Vagina (tissue), 2 donors: ENCODE data around the gene FOXK1. TPM values are rescaled to one million over a fixed set of nuclear protein-coding genes. Genes with fewer than 3 reads are reported as not detected.

ENCODE experiments used
- DNase-seq, 2 donors: peaks; one replicate each; pipeline ENCODE4 v3.0.0-alpha.2; 2017; ENCODE audit errors: extremely low spot score in 2 of 2
- H3K27ac ChIP-seq: fragments of 200-600 bp; sonication (generic); one replicate; pipeline ENCODE4 v1.5.1; 2019
- H3K27me3 ChIP-seq: fragments of 200-600 bp; sonication (generic); one replicate; pipeline ENCODE4 v1.5.1; 2019
- H3K36me3 ChIP-seq, 2 donors: fragments of 200-600 bp; sonication (generic); one replicate each; pipeline ENCODE4 v1.5.1; 2017 to 2019
- H3K4me1 ChIP-seq: fragments of 200-600 bp; sonication (generic); one replicate; pipeline ENCODE4 v1.5.1; 2019
- H3K4me3 ChIP-seq, 2 donors: fragments of 200-600 bp; sonication (generic); 1 replicate in 1 of 2; 2 replicates in 1 of 2; pipeline ENCODE4 v1.5.1; 2016 to 2019
- H3K9me3 ChIP-seq: fragments of 200-600 bp; sonication (generic); one replicate; pipeline ENCODE4 v1.5.1; 2019
- POLR2A ChIP-seq, 2 donors: fragments of 450-650 bp; IDR thresholded peaks; one replicate each; pipeline ENCODE4 v1.6.1; 2017; ENCODE audit warnings: antibody characterized with exemption in 2 of 2, mild to moderate bottlenecking in 2 of 2, moderate library complexity in 2 of 2
- POLR2AphosphoS5 ChIP-seq, 2 donors: sonication (generic); formaldehyde crosslinking; IDR thresholded peaks; one replicate each; pipeline ENCODE4 v1.9.0; 2017; ENCODE audit warnings: antibody characterized with exemption in 2 of 2, mild to moderate bottlenecking in 2 of 2, low read depth in 1 of 2; ENCODE audit not compliant: insufficient read depth in 1 of 2
- intact Hi-C: fragments of 100-400 bp; cut with DNase I; formaldehyde crosslinking; loops from one replicate; pipeline ENCODE4 v1.15.1; 2023
- total RNA-seq: library from RNA; depleted of rRNA; stranded (reverse); fragments of >200 nt; gene quantifications from one replicate; pipeline ENCODE4 v1.2.3, GENCODE V29; 2016
- TF ChIP-seq, protein P1 (sequence below), 3 experiments: fragments of 450-650 bp in 2 of 3; fragments of 200-600 bp in 1 of 3; sonication (generic) in 1 of 3; IDR thresholded peaks; one replicate each; pipeline ENCODE4 v1.5.1; 2017 to 2019; ENCODE audit warnings: antibody characterized with exemption in 3 of 3, mild to moderate bottlenecking in 2 of 3, moderate library complexity in 2 of 3

FOXK1 gene
- total RNA-seq, 1 donor from 2014 or later = 28.5 TPM

DNA sequence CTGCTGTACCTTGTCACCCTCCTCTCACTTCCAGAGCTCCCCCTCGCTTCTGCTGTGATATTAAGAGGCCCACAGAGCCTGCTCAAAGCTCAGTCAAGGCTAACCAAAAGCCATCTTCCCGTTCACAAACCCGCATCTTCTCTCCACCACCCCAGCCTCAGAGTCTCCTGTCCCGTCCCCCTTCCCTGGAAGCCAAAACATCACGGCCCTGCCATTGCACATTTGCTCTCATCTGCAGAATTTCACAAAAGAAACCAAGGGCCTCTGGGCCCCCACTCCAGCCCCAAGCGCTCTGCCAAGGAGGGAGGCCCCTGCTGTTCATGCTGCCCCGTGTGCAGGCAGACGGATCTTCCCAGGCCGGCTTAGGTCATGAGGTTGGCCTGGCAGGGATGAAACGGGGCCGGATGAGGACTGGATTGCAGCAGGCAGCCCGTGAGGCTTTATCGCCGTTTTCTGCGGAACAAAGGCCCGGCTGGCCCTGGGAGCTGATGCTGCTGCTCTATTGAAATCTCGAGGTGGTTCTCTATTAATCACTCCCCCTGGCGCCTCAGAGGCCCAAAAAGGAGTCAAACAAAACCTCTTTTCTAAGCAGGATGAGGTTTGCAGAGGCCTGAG is 31.6 kb upstream of the FOXK1 start:
- TF ChIP-seq POLR2A (IDR thresholded peaks at IDR 0.05) (no peak), POLR2AphosphoS5 (IDR thresholded peaks at IDR 0.05; ENCODE audit: insufficient read depth in 1 of 2, low read depth in 1 of 2) (peak in 1 of 2 donors; percentile 11)
- TF ChIP-seq, protein P1, sequence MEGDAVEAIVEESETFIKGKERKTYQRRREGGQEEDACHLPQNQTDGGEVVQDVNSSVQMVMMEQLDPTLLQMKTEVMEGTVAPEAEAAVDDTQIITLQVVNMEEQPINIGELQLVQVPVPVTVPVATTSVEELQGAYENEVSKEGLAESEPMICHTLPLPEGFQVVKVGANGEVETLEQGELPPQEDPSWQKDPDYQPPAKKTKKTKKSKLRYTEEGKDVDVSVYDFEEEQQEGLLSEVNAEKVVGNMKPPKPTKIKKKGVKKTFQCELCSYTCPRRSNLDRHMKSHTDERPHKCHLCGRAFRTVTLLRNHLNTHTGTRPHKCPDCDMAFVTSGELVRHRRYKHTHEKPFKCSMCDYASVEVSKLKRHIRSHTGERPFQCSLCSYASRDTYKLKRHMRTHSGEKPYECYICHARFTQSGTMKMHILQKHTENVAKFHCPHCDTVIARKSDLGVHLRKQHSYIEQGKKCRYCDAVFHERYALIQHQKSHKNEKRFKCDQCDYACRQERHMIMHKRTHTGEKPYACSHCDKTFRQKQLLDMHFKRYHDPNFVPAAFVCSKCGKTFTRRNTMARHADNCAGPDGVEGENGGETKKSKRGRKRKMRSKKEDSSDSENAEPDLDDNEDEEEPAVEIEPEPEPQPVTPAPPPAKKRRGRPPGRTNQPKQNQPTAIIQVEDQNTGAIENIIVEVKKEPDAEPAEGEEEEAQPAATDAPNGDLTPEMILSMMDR (IDR thresholded peaks at IDR 0.05) = no peak
- H3K27ac ChIP-seq = peak overlapping the region; percentile 22

DNA sequence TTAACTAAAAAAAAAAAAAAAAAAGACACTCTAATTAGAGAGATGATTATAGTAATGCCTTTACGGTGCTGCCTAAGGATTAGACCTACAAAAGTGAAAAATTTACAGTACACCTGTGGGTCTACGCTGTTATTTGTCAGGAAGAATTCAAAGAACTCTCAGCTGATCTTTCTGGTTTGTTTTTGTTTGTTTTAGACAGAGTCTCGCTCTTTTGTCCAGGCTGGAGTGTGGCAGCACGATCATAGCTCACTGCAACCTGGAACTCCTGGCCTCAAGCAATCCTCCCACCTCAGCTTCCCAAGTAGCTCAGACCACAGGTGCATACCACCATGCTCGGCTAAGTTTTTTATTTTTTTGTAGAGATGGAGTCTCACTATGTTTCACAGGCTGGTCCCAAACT is 28.3 kb upstream of the FOXK1 start:
- H3K27ac ChIP-seq = no peak overlapping the region
- no peak for TF ChIP-seq POLR2A (IDR thresholded peaks at IDR 0.05)
- no peak for TF ChIP-seq POLR2AphosphoS5 (IDR thresholded peaks at IDR 0.05; ENCODE audit: insufficient read depth in 1 of 2, low read depth in 1 of 2)
- TF ChIP-seq, protein P1 (IDR thresholded peaks at IDR 0.05) = no peak
- H3K27me3 ChIP-seq = no peaks in the 10 kb centered on the region
- no peaks in the 10 kb centered on the region for H3K4me1 ChIP-seq
- DNase-seq = no peak
- H3K9me3 ChIP-seq = no peaks in the 10 kb centered on the region
- intact Hi-C loops = no loop called here
- no peaks in the 10 kb centered on the region for H3K36me3 ChIP-seq
- no peak overlapping the region for H3K4me3 ChIP-seq

More for the DNA sequence above, 31.6 kb upstream of the FOXK1 start:
- Histone ChIP-seq H3K36me3 (no peaks in the 10 kb centered on the region), H3K9me3 (no peaks in the 10 kb centered on the region), H3K4me1 (no peaks in the 10 kb centered on the region), H3K27me3 (no peaks in the 10 kb centered on the region), H3K4me3 (no peak overlapping the region)
- DNase-seq = no peak
- intact Hi-C loops = no loop called here

DNA sequence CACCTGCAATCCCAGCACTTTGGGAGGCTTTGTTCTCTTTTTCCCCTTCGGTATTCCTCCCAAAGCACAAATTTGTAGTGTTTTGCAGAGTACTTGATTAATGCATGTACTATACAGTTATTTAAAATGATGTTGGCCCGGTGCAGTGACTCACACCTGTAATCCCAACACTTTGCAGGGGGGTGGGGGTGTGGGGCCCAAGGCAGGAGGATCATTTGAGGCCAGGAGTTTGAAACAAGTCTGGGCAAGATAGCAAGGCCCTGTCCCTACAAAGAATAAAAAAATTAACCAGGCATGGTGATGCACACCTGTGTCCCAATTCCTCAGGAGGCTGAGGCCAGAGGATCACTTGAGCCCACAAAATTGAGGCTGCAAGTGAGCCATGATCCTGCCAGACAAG is 26.8 kb upstream of the FOXK1 start:
- intact Hi-C loops = no loop called here
- Histone ChIP-seq H3K27me3 (no peaks in the 10 kb centered on the region), H3K4me3 (no peak overlapping the region), H3K36me3 (no peaks in the 10 kb centered on the region), H3K4me1 (no peaks in the 10 kb centered on the region), H3K27ac (no peak overlapping the region), H3K9me3 (no peaks in the 10 kb centered on the region)
- TF ChIP-seq POLR2A (IDR thresholded peaks at IDR 0.05) = no peak
- no peak for TF ChIP-seq POLR2AphosphoS5 (IDR thresholded peaks at IDR 0.05; ENCODE audit: insufficient read depth in 1 of 2, low read depth in 1 of 2)
- TF ChIP-seq, protein P1 (IDR thresholded peaks at IDR 0.05) = no peak
- DNase-seq = no peak

DNA sequence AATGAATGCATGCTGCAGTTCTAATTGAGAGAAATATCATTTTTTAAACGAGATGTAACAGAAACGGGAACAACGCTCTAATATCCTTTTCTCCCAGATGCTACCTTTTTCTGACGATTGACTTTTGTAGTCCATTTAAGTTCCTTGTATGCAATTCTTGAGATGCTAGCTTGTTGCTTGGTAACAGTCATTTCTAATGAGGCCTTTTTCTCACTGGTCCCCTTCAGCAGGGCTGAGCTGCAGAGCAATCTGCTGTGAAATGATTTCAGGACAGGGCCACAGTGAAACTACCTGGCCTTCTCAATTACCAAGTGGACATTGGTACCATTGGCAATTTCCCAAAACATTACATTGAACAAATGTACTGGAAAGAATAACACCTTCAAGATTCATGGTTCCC is 26.2 kb upstream of the FOXK1 start:
- Histone ChIP-seq H3K4me1 (no peaks in the 10 kb centered on the region), H3K36me3 (no peaks in the 10 kb centered on the region), H3K27ac (no peak overlapping the region), H3K9me3 (no peaks in the 10 kb centered on the region), H3K27me3 (no peaks in the 10 kb centered on the region), H3K4me3 (no peak overlapping the region)
- intact Hi-C loops = no loop called here
- no peak for DNase-seq
- TF ChIP-seq, protein P1 (IDR thresholded peaks at IDR 0.05) = no peak
- no peak for TF ChIP-seq POLR2AphosphoS5 (IDR thresholded peaks at IDR 0.05; ENCODE audit: insufficient read depth in 1 of 2, low read depth in 1 of 2)
- TF ChIP-seq POLR2A (IDR thresholded peaks at IDR 0.05) = no peak

DNA sequence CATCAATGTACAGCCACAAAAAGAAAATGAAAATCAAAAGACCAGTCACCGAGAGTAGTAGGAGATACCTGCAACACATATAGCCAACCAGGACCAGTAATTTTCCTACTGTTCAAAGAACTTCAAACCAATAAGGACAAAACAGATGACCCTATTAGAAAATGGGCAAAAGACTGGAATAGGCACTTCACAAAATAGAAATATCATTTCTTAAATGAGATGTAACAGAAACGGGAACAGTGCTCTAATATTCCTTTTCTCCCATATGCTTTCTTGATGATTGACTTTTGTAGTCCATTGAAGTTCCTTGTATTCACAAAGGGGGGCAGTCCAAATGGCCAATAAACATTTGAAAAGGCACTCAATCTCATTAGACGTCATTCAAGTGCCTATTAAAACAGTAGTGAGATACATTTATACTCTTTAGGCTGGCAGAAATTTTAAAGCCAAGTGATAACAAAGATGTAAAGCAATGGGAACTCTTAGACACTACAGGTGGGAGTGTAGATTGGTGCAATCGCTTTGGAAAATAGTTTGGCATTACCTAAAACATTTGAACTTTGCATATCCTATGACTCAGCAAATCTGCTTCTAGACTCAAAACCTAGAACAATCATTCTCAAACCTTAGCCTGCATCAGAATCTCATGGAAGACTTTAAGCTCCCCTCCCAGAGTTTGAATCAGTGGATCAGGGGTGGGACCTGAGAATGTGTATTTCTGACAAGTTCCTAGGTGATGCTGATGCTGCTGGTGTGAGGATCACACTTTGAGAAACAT is 24.3 kb upstream of the FOXK1 start:
- Histone ChIP-seq H3K27ac (no peak overlapping the region), H3K4me1 (peaks cover 7% of the 10 kb centered on the region), H3K9me3 (no peaks in the 10 kb centered on the region), H3K4me3 (no peak overlapping the region), H3K27me3 (no peaks in the 10 kb centered on the region), H3K36me3 (no peaks in the 10 kb centered on the region)
- intact Hi-C loops = no loop called here
- TF ChIP-seq, protein P1 (IDR thresholded peaks at IDR 0.05) = no peak
- TF ChIP-seq POLR2AphosphoS5 (IDR thresholded peaks at IDR 0.05; ENCODE audit: insufficient read depth in 1 of 2, low read depth in 1 of 2) (no peak), POLR2A (IDR thresholded peaks at IDR 0.05) (no peak)
- no peak for DNase-seq
